H54 (cell line): ENCODE data around the gene OPA3.
"Not testable (repeated sequence)": the region's sequence is repeated elsewhere in the genome, so short reads cannot be mapped to it uniquely, and the experiment has no call there.

Experiments used
- DNase-seq: peaks from one replicate; pipeline ENCODE4 v3.0.0; 2011; ENCODE audit warnings: low spot score, mixed read lengths; ENCODE audit not compliant: insufficient read length
- FAIRE-seq: peaks from 3 replicates; lab custom pipeline; 2011; peaks lifted over from hg19 to GRCh38; lab: Jason Lieb, UNC
- POLR2A ChIP-seq: IDR thresholded peaks from 2 replicates; pipeline ENCODE4 v1.6.1; 2011; ENCODE audit warnings: low read depth, mild to moderate bottlenecking, low read length

The OPA3 gene

GRCh38 chr19:45584332-45585157 lies at the start of gene OPA3:
Gene OPA3, minus strand, starts transcription at chr19:45584802. Its CDS starts 38 bp downstream, at chr19:45584764.
- TF ChIP-seq POLR2A = peak; percentile 29; the same call in 1 of the 2 replicates
- peak; percentile 78 for DNase-seq
- FAIRE-seq = peak; percentile 96

DNA sequence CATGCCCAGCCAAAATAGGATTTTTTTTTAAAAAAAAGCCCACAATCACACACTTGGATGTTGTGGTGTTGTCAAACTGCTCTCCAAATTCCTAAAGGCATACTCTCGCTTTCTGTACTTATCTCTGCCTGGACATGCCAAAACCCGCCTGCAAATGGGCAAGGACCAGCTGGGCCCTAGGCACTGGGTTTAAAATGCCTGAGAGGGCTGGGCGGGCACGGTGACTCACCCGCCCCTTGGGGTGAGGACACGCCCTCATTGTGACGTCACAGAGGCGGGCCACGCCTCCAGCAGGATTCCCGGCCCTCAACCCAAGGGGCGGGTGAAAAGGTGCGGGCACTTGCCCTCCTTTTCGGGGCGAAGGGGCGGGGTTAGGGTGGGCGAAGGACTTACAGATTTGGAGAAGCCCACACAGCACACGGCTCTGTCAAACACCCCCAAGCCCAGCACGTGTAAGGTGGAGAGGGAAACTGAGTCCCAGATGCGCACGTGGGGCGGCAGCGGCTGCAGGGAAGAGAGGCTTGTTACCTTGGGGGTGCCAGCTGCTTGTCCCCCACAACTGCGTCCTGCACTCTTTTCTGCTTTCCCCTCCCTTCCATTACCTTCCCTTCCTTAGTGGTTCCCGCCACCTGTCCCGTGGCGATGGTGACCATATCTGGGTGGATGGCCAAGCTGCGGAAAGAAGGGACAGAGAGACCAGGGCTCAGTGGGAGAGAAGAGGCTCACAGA lies 48.0 kb upstream of the OPA3 start:
- no peak for TF ChIP-seq POLR2A
- DNase-seq = peak; percentile 79

GRCh38 chr19:45630463-45630862 lies 45.9 kb upstream of the OPA3 start:
- FAIRE-seq (no peak), DNase-seq (peak; percentile 46)
- no peak for TF ChIP-seq POLR2A

More for the DNA sequence above, 48.0 kb upstream of the OPA3 start:
- FAIRE-seq = peak; percentile 75

GRCh38 chr19:45629704-45630103 lies 45.1 kb upstream of the OPA3 start:
- FAIRE-seq = no peak
- DNase-seq = no peak
- TF ChIP-seq POLR2A = no peak

DNA sequence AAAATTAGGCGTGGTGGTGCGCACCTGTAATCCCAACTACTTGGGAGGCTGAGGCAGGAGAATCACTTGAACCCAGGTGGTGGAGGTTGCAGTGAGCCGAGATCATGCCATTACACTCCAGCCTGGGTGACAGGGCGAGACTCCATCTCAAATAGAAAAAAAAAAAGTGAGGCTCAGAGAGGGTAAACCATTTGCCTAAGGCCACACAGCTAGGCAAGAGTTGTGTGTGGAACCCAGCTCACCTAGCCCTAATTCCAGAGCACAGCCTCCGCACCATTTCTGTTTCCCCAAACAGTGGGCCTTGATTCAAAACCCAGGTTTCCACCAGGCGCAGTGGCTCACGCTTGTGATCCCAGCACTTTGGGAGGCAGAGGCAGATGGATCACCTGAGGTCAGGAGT lies 43.6 kb upstream of the OPA3 start:
- not testable (repeated sequence) for FAIRE-seq, DNase-seq

GRCh38 chr19:45623984-45624383 lies 39.4 kb upstream of the OPA3 start:
- no peak for TF ChIP-seq POLR2A
- no peak for FAIRE-seq
- DNase-seq = no peak

DNA sequence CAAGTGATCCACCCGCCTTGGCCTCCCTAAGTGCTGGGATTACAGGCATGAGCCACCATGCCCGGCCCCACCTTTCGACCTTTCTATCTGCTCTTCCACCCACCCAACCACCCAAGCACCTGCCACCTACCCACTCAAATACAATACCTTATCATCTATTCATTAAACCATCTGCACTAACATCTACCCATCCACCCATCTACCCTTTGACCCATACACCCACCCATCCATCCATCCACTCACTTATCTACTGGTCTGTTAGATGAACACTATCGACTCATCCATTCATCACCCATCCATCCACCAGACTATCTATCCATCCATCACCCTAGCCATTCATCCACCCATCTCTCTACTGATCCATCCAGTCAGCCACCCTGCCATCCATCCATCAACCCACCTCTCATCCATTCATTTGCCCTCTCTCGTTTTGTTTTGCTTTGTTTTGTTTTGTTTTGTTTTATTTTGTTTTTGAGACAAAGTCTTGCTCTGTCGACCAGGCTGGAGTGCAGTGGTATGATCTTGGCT lies 37.4 kb upstream of the OPA3 start:
- no peak for FAIRE-seq
- no peak for TF ChIP-seq POLR2A
- DNase-seq = no peak

GRCh38 chr19:45621389-45621788 lies 36.8 kb upstream of the OPA3 start:
- FAIRE-seq (no peak), DNase-seq (no peak)
- TF ChIP-seq POLR2A = no peak

- DNase-seq (no peak), FAIRE-seq (no peak)
- TF ChIP-seq POLR2A = no peak
Measured at GRCh38 chr19:45616704-45617017, 32.1 kb upstream of the OPA3 start.

DNA sequence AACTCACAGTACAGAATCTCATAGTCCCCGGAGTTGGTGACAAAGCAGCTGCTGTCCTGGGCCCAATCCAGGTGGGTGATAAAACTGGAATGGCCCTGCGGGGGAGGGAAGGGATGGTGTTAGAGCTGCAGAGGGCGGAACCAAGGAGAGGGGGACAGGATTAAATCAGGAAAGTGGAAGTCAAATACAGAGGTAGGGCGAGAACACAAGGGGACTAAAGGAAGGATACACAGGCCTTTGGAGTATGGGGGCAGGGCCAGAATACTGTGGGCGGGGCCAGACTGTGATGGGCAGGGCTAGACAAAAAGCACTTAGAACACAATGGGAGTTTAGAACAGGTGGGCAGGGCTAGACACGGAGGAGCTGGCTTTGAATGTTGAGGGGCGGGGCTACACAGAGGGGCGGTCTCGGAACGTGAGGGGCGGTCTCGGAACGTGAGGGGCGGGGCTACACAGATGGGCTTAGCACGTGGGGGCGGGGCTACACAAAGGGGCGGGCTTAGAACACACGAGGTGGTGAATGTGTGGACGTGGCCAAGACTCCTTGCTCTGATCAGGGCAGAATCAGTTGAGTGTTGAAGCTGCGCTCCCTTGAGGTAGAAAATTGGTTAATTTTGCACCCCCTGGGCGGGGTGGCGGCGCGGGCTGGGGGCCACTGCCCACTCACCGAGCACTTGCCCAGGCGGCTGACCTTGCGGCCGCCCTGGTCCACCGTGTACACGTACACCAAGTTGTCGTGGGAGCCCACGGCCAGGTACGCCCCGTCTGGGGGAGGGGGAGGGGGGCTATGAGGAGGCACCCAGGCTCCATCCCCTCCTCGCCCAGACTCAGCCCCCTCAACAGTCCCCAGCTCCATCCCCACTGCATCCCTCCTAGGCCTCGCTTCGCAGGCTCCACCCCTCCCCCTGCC lies 31.4 kb upstream of the OPA3 start:
- peak; percentile 82 for FAIRE-seq
- peak; percentile 68 for DNase-seq
- no peak for TF ChIP-seq POLR2A

DNA sequence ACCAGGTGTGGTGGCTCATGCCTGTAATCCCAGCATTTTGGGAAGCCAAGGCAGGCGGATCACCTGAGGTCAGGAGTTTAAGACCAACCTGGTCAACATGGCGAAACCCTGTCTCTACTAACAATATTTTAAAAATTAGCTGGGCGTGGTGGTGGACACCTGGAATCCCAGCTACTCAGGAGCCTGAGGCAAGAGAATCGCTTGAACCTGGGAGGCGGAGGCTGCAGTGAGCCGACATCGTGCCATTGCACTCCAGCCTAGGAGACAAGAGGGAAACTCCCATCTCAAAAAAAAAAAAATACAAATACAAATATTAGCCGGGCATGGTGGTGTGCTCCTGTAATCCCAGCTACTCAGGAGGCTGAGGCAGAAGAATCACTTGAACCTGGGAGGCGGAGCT lies 30.5 kb upstream of the OPA3 start:
- not testable (repeated sequence) for FAIRE-seq, DNase-seq

DNA sequence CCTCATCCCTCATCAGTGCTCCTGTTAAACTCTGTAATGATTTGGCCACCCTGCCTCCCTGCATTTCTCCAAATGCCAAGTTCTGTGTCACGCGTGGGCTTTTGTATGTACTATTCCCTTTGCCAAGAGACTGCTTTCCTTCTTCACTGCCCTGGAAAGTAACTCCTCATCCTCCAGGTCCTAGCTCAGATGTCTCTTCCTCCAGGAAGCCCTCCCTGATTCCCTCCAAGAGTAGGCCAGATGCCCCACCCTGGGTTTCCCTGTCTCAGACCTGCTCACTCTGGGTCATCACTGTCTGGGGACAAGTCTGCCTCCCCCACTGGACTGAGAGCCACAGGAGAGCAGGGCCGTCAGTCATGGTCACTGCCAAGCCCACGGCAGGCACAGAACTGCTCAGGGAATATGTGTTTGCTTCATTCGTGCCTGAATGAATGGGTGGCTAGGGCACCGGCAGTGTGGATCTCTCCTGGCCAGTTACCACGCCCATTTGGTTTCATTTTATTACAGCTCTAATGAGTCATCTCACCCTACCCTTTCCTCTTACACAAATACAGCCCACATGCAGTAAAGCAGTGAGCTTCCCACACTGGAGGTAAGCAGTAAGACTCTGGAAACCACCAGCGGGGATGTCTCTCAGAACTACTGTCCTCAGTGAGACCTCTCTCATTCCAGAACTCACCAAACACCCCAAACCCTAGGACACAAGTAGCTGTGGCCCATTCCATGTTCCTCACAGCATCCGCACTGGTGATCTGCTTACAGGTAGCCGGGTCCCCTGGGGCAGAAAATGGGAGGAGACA lies 29.5 kb upstream of the OPA3 start:
- FAIRE-seq (peak; percentile 91), DNase-seq (peak; percentile 87)
- TF ChIP-seq POLR2A = no peak

- no peak for FAIRE-seq
- DNase-seq = no peak
- no peak for TF ChIP-seq POLR2A
Measured at GRCh38 chr19:45608948-45609347, 24.3 kb upstream of the OPA3 start.
